HEK293T (cell line): ENCODE measurements around the gene ROBO3.

Experiments
- ARNT ChIP-seq: fragments of 450-650 bp; IDR thresholded peaks from 2 replicates; pipeline ENCODE4 v1.6.1; 2017; ENCODE audit warnings: mild to moderate bottlenecking
- BHLHE40 ChIP-seq: fragments of 450-650 bp; IDR thresholded peaks from 2 replicates; pipeline ENCODE4 v1.6.1; 2016; ENCODE audit warnings: mild to moderate bottlenecking, moderate library complexity, borderline replicate concordance
- FOXM1 ChIP-seq: fragments of 450-650 bp; IDR thresholded peaks from 2 replicates; pipeline ENCODE4 v1.6.1; 2017; ENCODE audit warnings: mild to moderate bottlenecking, borderline replicate concordance
- HDGF ChIP-seq: fragments of 450-650 bp; IDR thresholded peaks from 2 replicates; pipeline ENCODE4 v1.6.1; 2017; ENCODE audit warnings: antibody characterized with exemption, borderline replicate concordance
- LEF1 ChIP-seq: fragments of 450-650 bp; IDR thresholded peaks from 2 replicates; pipeline ENCODE4 v1.6.1; 2017; ENCODE audit warnings: mild to moderate bottlenecking, borderline replicate concordance
- NFRKB ChIP-seq: fragments of 450-650 bp; IDR thresholded peaks from 2 replicates; pipeline ENCODE4 v1.6.1; 2016; ENCODE audit warnings: mild to moderate bottlenecking, moderate library complexity
- SUZ12 ChIP-seq: fragments of 450-650 bp; IDR thresholded peaks from 2 replicates; pipeline ENCODE4 v1.6.1; 2016; ENCODE audit warnings: mild to moderate bottlenecking
- TARDBP ChIP-seq: fragments of 450-650 bp; IDR thresholded peaks from 2 replicates; pipeline ENCODE4 v1.6.1; 2016
- ZNF384 ChIP-seq: fragments of 450-650 bp; IDR thresholded peaks from 2 replicates; pipeline ENCODE4 v1.6.1; 2016

DNA sequence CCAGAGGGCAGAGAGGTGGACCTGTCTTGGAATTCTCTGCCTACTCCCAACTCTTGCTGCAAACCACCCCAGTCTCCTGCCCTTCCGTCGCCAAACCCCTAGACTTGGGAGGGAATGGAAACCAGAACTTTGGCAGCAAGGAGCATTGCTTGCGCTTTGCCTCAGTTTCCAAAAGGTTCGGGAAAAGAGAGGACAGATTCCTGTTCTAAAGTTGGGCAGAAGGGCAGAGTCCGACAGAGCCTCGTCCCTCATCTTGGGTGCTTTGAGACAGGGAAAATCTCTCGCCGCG, 396 bp upstream of the ROBO3 start:
- TF ChIP-seq ARNT = no peak
- TF ChIP-seq BHLHE40 = no peak
- no peak for TF ChIP-seq TARDBP
- no peak for TF ChIP-seq HDGF
- TF ChIP-seq LEF1 = no peak
- TF ChIP-seq SUZ12 = no peak
- TF ChIP-seq FOXM1 = no peak
- TF ChIP-seq NFRKB = no peak
- TF ChIP-seq ZNF384 = no peak
